GM12878 (cell line): ENCODE data around the gene NBEA.

Experiments
- BACH1 ChIP-seq: fragments of 450-650 bp; IDR thresholded peaks from 2 replicates; pipeline ENCODE4 v1.6.1; 2017; ENCODE audit warnings: mild to moderate bottlenecking, borderline replicate concordance
- BRCA1 ChIP-seq: IDR thresholded peaks from 2 replicates; pipeline ENCODE4 v1.6.1; 2011; ENCODE audit warnings: low read depth, low read length, improper control_type of control experiment
- KAT2A ChIP-seq: conservative IDR thresholded peaks from 2 replicates; pipeline ENCODE4 v1.6.1; 2011; ENCODE audit warnings: low read depth, low read length; ENCODE audit not compliant: control insufficient read depth
- MAX ChIP-seq: IDR thresholded peaks from 2 replicates; pipeline ENCODE4 v1.6.1; 2012; ENCODE audit warnings: low read depth, low read length, improper control_type of control experiment
- POLR2A ChIP-seq: IDR thresholded peaks from 2 replicates; pipeline ENCODE4 v1.6.1; 2011; ENCODE audit warnings: low read depth, mild to moderate bottlenecking, low read length
- POLR2AphosphoS5 ChIP-seq: IDR thresholded peaks from 2 replicates; pipeline ENCODE4 v1.6.1; 2011; ENCODE audit warnings: mild to moderate bottlenecking, low read length, inconsistent platforms
- RFX5 ChIP-seq: IDR thresholded peaks from 2 replicates; pipeline ENCODE4 v1.6.1; 2011; ENCODE audit warnings: low read depth, low read length, improper control_type of control experiment
- SIN3A ChIP-seq: IDR thresholded peaks from 2 replicates; pipeline ENCODE4 v1.6.1; 2012; ENCODE audit warnings: low read depth, low read length, improper control_type of control experiment
- SMAD1 ChIP-seq: fragments of 450-650 bp; IDR thresholded peaks from 2 replicates; pipeline ENCODE4 v1.6.1; 2018; ENCODE audit warnings: mild to moderate bottlenecking, low read depth; ENCODE audit not compliant: partially characterized antibody
- ZBTB33 ChIP-seq: fragments of 450-650 bp; IDR thresholded peaks from 2 replicates; pipeline ENCODE4 v1.6.1; 2017; ENCODE audit warnings: mild to moderate bottlenecking
- ZSCAN29 ChIP-seq: fragments of 450-650 bp; IDR thresholded peaks from 2 replicates; pipeline ENCODE4 v1.6.1; 2017; ENCODE audit warnings: mild to moderate bottlenecking, moderate library complexity

- TF ChIP-seq BRCA1, result no peak
- no peak for TF ChIP-seq BACH1
- TF ChIP-seq POLR2A, result no peak
- no peak for TF ChIP-seq KAT2A
- TF ChIP-seq RFX5, result no peak
- TF ChIP-seq POLR2AphosphoS5, result no peak
- TF ChIP-seq MAX, result no peak
- no peak for TF ChIP-seq ZBTB33
- no peak for TF ChIP-seq SIN3A
- no peak for TF ChIP-seq SMAD1
- no peak for TF ChIP-seq ZSCAN29
Measured at GRCh38 chr13:35697186-35697730, 755.2 kb downstream of the NBEA start.
